ENCODE data around the gene DAB2IP.

DAB2IP gene

GRCh38 chr9:121706149-121706750, 54.8 kb downstream of the DAB2IP start:
- in situ Hi-C loops (cut with HindIII; ENCODE audit: low pct_ligation_motif_present, low pct_unique_long_range_greater_than_20kb, low sequenced_read_pairs) = no loop called here
- no peak for DNase-seq

- DNase-seq = no peak
- in situ Hi-C loops (cut with HindIII; ENCODE audit: low pct_ligation_motif_present, low pct_unique_long_range_greater_than_20kb, low sequenced_read_pairs) = no loop called here
These were observed 56.3 kb downstream of the DAB2IP start for GRCh38 chr9:121707477-121708424.

GRCh38 chr9:121708768-121709488, 57.5 kb downstream of the DAB2IP start:
- DNase-seq = no peak
- in situ Hi-C loops (cut with HindIII; ENCODE audit: low pct_ligation_motif_present, low pct_unique_long_range_greater_than_20kb, low sequenced_read_pairs) = no loop called here

- no peak for DNase-seq
- in situ Hi-C loops (cut with HindIII; ENCODE audit: low pct_ligation_motif_present, low pct_unique_long_range_greater_than_20kb, low sequenced_read_pairs) = no loop called here
These were observed 58.4 kb downstream of the DAB2IP start for GRCh38 chr9:121709798-121710197.

- in situ Hi-C loops (cut with HindIII; ENCODE audit: low pct_ligation_motif_present, low pct_unique_long_range_greater_than_20kb, low sequenced_read_pairs) = no loop called here
- no peak for DNase-seq
These were observed 59.8 kb downstream of the DAB2IP start for GRCh38 chr9:121711281-121711680.

- no peak for DNase-seq
- in situ Hi-C loops (cut with HindIII; ENCODE audit: low pct_ligation_motif_present, low pct_unique_long_range_greater_than_20kb, low sequenced_read_pairs) = no loop called here
These were observed 60.4 kb downstream of the DAB2IP start for GRCh38 chr9:121711797-121712196.

GRCh38 chr9:121713400-121714070, 62.1 kb downstream of the DAB2IP start:
- in situ Hi-C loops (cut with HindIII; ENCODE audit: low pct_ligation_motif_present, low pct_unique_long_range_greater_than_20kb, low sequenced_read_pairs) = no loop called here
- no peak for DNase-seq

- in situ Hi-C loops (cut with HindIII; ENCODE audit: low pct_ligation_motif_present, low pct_unique_long_range_greater_than_20kb, low sequenced_read_pairs) = no loop called here
- DNase-seq = no peak
These were observed 62.8 kb downstream of the DAB2IP start for GRCh38 chr9:121714075-121714705.

GRCh38 chr9:121714873-121715272, 63.4 kb downstream of the DAB2IP start:
- no peak for DNase-seq
- in situ Hi-C loops (cut with HindIII; ENCODE audit: low pct_ligation_motif_present, low pct_unique_long_range_greater_than_20kb, low sequenced_read_pairs) = no loop called here

GRCh38 chr9:121717141-121717991, 65.9 kb downstream of the DAB2IP start:
- DNase-seq = no peak
- in situ Hi-C loops (cut with HindIII; ENCODE audit: low pct_ligation_motif_present, low pct_unique_long_range_greater_than_20kb, low sequenced_read_pairs) = no loop called here

GRCh38 chr9:121718084-121718483, 66.7 kb downstream of the DAB2IP start:
- no peak for DNase-seq
- in situ Hi-C loops (cut with HindIII; ENCODE audit: low pct_ligation_motif_present, low pct_unique_long_range_greater_than_20kb, low sequenced_read_pairs) = no loop called here

- in situ Hi-C loops (cut with HindIII; ENCODE audit: low pct_ligation_motif_present, low pct_unique_long_range_greater_than_20kb, low sequenced_read_pairs) = no loop called here
These were observed 67.1 kb downstream of the DAB2IP start for GRCh38 chr9:121718501-121718900.

GRCh38 chr9:121720311-121721057, 69.0 kb downstream of the DAB2IP start:
- DNase-seq = no peak
- in situ Hi-C loops (cut with HindIII; ENCODE audit: low pct_ligation_motif_present, low pct_unique_long_range_greater_than_20kb, low sequenced_read_pairs) = no loop called here

More at GRCh38 chr9:121718501-121718900, 67.1 kb downstream of the DAB2IP start:
- DNase-seq = no peak

GRCh38 chr9:121721058-121721350, 69.6 kb downstream of the DAB2IP start:
- DNase-seq = peak; percentile 7
- in situ Hi-C loops (cut with HindIII; ENCODE audit: low pct_ligation_motif_present, low pct_unique_long_range_greater_than_20kb, low sequenced_read_pairs) = no loop called here

GRCh38 chr9:121721770-121722169, 70.3 kb downstream of the DAB2IP start:
- DNase-seq = no peak
- in situ Hi-C loops (cut with HindIII; ENCODE audit: low pct_ligation_motif_present, low pct_unique_long_range_greater_than_20kb, low sequenced_read_pairs) = no loop called here

- in situ Hi-C loops (cut with HindIII; ENCODE audit: low pct_ligation_motif_present, low pct_unique_long_range_greater_than_20kb, low sequenced_read_pairs) = no loop called here
- no peak for DNase-seq
These were observed 73.8 kb downstream of the DAB2IP start for GRCh38 chr9:121725008-121725775.
